Muscle of leg (tissue), 11 donors: ENCODE measurements around the gene MPRIP. TPM values are rescaled to one million over a fixed set of nuclear protein-coding genes. Genes with fewer than 3 reads are reported as not detected.

Experiments
- DNase-seq: peaks from one replicate; pipeline ENCODE4 v3.0.0; 2013
- H3K27ac ChIP-seq: one replicate; pipeline ENCODE4 v1.5.1; 2013; ENCODE audit warnings: mild to moderate bottlenecking, low read length, control low read depth
- H3K27me3 ChIP-seq: one replicate; pipeline ENCODE4 v1.6.1; 2013; ENCODE audit warnings: low read length; ENCODE audit not compliant: control insufficient read depth, insufficient read depth
- H3K36me3 ChIP-seq: one replicate; pipeline ENCODE4 v1.6.1; 2013; ENCODE audit warnings: low read length; ENCODE audit not compliant: control insufficient read depth, insufficient read depth
- H3K4me1 ChIP-seq: one replicate; pipeline ENCODE4 v1.6.1; 2013; ENCODE audit warnings: low read length; ENCODE audit not compliant: control insufficient read depth, insufficient read depth
- H3K4me3 ChIP-seq: one replicate; pipeline ENCODE4 v1.5.1; 2013; ENCODE audit warnings: low read length, control low read depth
- H3K9me3 ChIP-seq: replicated peaks from 2 replicates; pipeline ENCODE4 v1.6.1; 2013; ENCODE audit warnings: low read depth, low read length; ENCODE audit not compliant: control insufficient read depth
- WGBS: methylation state at CpG from one replicate; pipeline ENCODE4 v1.1.5; 2013; ENCODE audit warnings: missing lambda C conversion rate; ENCODE audit not compliant: insufficient coverage; 5-methylcytosine and 5-hydroxymethylcytosine counted together
- polyA plus RNA-seq, 8 donors: library from polyadenylated mRNA; unstranded; fragments of 120-200 nt; gene quantifications; one replicate each; pipeline versions ENCODE4 v1.2.1 to v1.2.3, GENCODE V29; 2013; ENCODE audit warnings: inconsistent platforms in 1 of 8, low replicate concordance in 1 of 8; ENCODE audit not compliant: insufficient read length in 8 of 8, insufficient read depth in 1 of 8
- total RNA-seq: library from RNA; stranded (reverse); fragments of 120-200 nt; gene quantifications from one replicate; pipeline ENCODE4 v1.2.4, GENCODE V29; 2013

Gene MPRIP
- total and polyA plus RNA-seq, 9 donors: 144 to 211 (median 198) TPM

- H3K4me3 ChIP-seq: no peak overlapping the region
- H3K36me3 ChIP-seq: peaks cover 6% of the 10 kb centered on the region
- H3K27ac ChIP-seq: peak overlapping the region; percentile 29
- WGBS: 92% methylated on average over 4 of the region's 4 CpGs
- no peak for DNase-seq
- H3K4me1 ChIP-seq: peaks cover 62% of the 10 kb centered on the region
- H3K27me3 ChIP-seq: no peaks in the 10 kb centered on the region
- no peaks in the 10 kb centered on the region for H3K9me3 ChIP-seq
These were observed 76.1 kb downstream of the MPRIP start for GRCh38 chr17:17118399-17118798.

- WGBS: 73% methylated on average over 4 of the region's 4 CpGs
- DNase-seq: no peak
- no peak overlapping the region for H3K4me3 ChIP-seq
- H3K27ac ChIP-seq: peak overlapping the region; percentile 29
- peaks cover 62% of the 10 kb centered on the region for H3K4me1 ChIP-seq
- H3K9me3 ChIP-seq: no peaks in the 10 kb centered on the region
- H3K36me3 ChIP-seq: peaks cover 6% of the 10 kb centered on the region
- H3K27me3 ChIP-seq: no peaks in the 10 kb centered on the region
These were observed 76.8 kb downstream of the MPRIP start for GRCh38 chr17:17119106-17119505.

DNA sequence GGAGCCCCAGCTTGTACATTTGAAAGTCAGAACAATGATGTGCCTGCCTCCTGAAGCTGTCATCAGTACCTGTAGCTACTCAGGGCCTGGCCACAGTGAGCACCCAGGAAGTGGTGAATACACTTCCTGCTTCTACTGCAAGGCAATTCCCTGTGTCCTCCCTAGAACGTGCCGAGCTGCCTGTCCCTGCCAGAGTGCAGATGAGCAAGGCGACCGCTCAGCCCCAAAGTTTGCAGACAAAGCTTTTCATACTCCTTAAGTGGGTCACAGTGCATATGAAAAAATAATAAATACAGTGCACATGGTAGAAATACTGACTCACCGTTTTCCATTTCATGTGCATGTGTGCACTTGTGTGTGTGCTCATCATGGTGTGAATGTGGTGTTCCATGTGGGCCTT lies 77.3 kb downstream of the MPRIP start:
- no peaks in the 10 kb centered on the region for H3K9me3 ChIP-seq
- H3K4me3 ChIP-seq: no peak overlapping the region
- peaks cover 60% of the 10 kb centered on the region for H3K4me1 ChIP-seq
- peak overlapping the region; percentile 8 for H3K27ac ChIP-seq
- H3K36me3 ChIP-seq: peaks cover 6% of the 10 kb centered on the region
- peak; percentile 72 for DNase-seq
- no peaks in the 10 kb centered on the region for H3K27me3 ChIP-seq
- no CpG with 5 or more reads among the region's 5 CpGs for WGBS

DNA sequence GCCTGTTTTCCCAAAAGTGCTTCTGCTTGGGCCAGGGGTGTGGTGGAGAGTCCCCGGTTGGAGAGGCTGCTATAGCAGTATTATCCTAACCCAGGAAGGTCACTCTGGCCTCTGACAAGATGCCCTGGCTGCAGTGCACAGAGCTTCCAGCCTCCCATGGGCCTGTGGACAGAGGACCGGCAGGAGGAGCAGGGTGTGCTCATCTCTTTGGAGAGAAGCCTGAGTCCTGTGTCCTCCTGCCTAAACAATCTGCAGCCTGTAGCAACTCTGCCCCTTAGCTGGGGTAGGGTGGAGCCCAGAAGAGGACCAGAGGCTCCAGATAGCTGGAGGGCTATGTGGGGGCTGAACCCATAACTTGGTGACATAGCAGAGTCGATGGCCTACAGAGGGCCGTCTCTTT lies 78.0 kb downstream of the MPRIP start:
- WGBS: 27% methylated on average over 3 of the region's 4 CpGs
- Histone ChIP-seq H3K4me3 (no peak overlapping the region), H3K4me1 (peaks cover 58% of the 10 kb centered on the region), H3K27me3 (no peaks in the 10 kb centered on the region), H3K27ac (peak overlapping the region; percentile 52), H3K9me3 (no peaks in the 10 kb centered on the region), H3K36me3 (peaks cover 6% of the 10 kb centered on the region)
- DNase-seq: no peak

DNA sequence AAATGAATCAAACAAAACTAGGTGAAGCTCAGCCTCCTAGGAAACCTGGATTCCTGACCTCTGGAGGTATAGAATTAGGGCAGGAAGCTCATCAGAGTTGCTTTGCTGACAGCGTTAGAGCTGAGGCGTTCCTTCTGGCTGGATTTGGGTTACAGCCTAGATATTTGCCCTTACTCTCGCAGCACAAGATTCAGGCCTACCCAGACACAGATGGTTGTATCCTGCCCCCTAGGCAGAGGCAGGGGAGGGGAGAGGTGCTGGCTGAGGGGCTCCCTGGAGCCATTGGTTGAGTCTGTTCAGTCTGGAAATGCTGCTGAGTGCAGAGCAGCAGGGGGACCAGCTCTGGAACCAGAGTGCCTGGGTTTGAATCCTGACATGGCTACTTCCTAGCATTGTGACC lies 78.4 kb downstream of the MPRIP start:
- Histone ChIP-seq H3K4me1 (peaks cover 58% of the 10 kb centered on the region), H3K27me3 (no peaks in the 10 kb centered on the region), H3K36me3 (peaks cover 6% of the 10 kb centered on the region), H3K4me3 (no peak overlapping the region), H3K9me3 (no peaks in the 10 kb centered on the region), H3K27ac (peak overlapping the region; percentile 33)
- 20% methylated on average over 1 of the region's 3 CpGs for WGBS
- no peak for DNase-seq

- Histone ChIP-seq H3K36me3 (peaks cover 6% of the 10 kb centered on the region), H3K27me3 (no peaks in the 10 kb centered on the region), H3K27ac (no peak overlapping the region), H3K4me3 (no peak overlapping the region), H3K9me3 (no peaks in the 10 kb centered on the region), H3K4me1 (peaks cover 60% of the 10 kb centered on the region)
- DNase-seq: no peak
- 74% methylated on average over 6 of the region's 8 CpGs for WGBS
These were observed 78.9 kb downstream of the MPRIP start for GRCh38 chr17:17121162-17121561.

DNA sequence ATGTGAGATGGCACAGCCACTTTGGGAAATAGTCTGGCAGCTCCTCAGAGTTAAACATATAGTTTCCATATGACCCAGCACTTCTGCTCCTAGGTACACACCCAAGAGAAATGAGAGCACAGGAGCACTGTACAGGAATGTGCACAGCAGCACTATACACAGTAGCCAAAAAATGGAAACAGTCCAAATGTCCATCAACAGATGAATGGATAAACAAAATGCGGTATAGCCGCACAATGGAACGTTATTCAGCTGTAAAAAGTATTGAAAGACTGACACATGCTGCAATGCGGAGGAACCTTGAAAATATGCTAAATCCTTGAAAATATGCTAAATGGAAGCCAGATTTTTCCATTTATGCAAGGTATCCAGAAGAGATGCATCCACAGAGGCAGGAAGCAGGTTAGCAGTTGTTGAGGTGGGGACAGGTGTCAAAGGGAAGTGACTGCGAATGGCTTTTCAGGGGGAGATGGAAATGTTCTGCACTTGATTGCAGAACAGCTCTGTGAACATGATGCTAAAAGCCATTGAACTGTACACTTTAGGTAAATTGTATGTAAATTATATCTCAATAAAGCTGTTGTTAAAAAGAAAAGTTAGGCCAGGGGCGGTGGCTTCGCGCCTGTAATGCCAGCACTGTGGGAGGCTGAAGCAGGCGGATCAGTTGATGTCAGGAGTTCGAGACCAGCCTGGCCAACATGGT lies 80.7 kb downstream of the MPRIP start:
- DNase-seq: no peak

DNA sequence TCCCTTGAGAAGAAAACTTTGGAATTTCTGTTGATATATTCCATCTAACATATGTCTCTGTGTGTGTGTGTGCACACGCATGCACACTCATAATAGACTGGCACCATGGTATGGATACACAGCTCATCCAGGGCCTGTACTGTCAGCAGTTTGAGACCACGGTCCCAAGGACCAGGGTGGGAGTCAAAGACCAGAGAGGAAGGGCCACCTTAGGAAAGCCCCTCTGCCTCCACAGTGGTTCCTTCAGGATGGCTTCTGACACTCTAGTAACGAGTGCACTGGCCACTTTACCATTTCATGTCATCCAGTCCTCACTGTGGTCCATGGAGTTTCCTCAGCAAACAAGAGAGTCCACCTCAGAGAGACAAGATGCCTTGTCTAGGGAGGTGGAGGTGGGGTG lies 82.1 kb downstream of the MPRIP start:
- H3K4me3 ChIP-seq: no peak overlapping the region
- whole genome bisulfite sequencing: 100% methylated on average over 1 of the region's 3 CpGs

More for the DNA sequence above, 80.7 kb downstream of the MPRIP start:
- Histone ChIP-seq H3K36me3 (peaks cover 13% of the 10 kb centered on the region), H3K27ac (no peak overlapping the region), H3K4me3 (no peak overlapping the region), H3K9me3 (no peaks in the 10 kb centered on the region), H3K27me3 (no peaks in the 10 kb centered on the region), H3K4me1 (peaks cover 64% of the 10 kb centered on the region)
- WGBS: 80% methylated on average over 5 of the region's 10 CpGs

GRCh38 chr17:17125136-17126084 lies 83.2 kb downstream of the MPRIP start:
- peaks cover 62% of the 10 kb centered on the region for H3K4me1 ChIP-seq
- peak overlapping the region; percentile 35 for H3K27ac ChIP-seq
- DNase-seq: no peak
- H3K4me3 ChIP-seq: no peak overlapping the region
- no peaks in the 10 kb centered on the region for H3K9me3 ChIP-seq
- 86% methylated on average over 4 of the region's 6 CpGs for WGBS
- H3K36me3 ChIP-seq: peaks cover 35% of the 10 kb centered on the region
- no peaks in the 10 kb centered on the region for H3K27me3 ChIP-seq

More for the DNA sequence above, 82.1 kb downstream of the MPRIP start:
- Histone ChIP-seq H3K36me3 (peaks cover 26% of the 10 kb centered on the region), H3K4me1 (peaks cover 63% of the 10 kb centered on the region), H3K9me3 (no peaks in the 10 kb centered on the region), H3K27ac (no peak overlapping the region), H3K27me3 (no peaks in the 10 kb centered on the region)
- DNase-seq: no peak
